DMS153 (cell line): ENCODE measurements around the gene APP.
"Not testable (repeated sequence)": the region's sequence is repeated elsewhere in the genome, so short reads cannot be mapped to it uniquely, and the experiment has no call there.

Source experiments
- DNase-seq: peaks from one replicate; lab custom pipeline; 2025; lab: John Stamatoyannopoulos, UW

The APP gene

DNA sequence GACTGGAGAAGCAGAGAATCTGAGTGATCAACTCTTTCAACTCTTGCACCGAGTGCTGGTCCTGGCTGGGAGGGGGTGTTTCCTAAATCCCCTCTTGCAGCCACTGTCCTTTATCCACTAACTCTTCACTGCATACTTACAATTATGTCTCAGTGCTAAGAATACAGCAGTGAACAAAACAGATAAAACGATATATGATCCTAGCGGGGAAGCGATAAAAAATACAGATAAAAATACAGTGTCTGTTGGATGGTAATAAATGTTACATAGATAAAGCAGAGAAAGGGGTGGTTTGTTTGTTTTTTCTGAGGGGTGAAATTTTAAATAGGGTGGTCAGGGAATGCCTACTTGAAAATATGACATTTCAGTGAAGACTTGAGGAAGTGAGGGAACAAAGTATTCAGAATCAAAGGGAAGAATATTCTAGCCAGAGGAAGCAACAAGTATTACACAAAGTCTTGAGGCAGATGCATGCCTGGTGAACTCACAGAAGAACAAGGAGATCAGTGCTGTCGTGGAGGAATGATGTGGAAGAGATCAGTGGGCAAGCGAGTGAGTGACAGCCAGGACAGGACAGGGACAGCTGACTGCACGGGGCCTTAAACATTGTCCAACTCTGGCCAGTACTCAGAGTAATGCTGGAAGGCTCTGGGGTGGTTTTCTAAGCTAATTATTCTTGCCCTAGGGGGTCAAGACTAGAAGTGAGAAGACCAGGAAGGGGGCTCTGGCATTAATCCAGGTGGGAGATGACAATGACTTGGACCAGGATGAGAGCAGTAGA is 110.0 kb downstream of the APP start:
- DNase-seq = no peak

GRCh38 chr21:26057477-26058170 is 112.9 kb downstream of the APP start:
- DNase-seq = no peak

DNA sequence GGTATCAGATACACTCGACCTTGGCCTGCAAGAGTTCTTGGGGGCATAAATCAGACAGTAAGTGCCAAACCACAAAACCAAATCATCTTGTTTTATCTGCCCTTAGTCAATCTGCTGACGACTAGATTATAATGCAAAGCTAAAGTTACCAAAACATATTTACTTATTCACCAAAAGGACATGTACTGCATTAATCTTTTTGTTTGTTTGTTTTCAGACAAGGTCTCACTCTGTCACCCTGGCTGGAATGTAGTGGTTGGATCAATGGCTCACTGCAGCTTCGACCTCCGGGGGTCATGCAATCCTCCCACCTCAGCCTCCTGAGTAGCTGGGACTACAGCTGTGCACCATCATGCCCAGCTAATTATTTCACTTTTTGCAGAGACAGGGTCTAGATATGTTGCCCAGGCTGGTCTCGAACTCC is 114.7 kb downstream of the APP start:
- no peak for DNase-seq

DNA sequence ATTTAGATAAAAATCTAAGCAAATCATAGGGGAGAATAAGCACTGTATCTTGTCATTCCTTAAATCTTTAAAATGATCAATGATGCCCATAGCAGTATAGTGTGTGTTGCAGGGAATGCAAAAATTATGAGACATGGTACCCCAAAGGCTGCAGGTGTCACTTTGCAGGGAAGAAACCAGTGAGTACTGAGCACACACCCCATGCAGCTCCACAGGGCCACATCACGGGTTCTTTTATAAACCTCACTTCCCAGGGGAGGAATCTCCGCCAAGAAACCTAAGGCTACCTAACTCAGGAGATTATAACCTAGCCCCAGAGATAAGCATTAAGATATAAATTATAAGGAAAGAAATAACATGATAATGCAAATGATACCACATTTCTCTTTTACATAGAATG is 115.6 kb downstream of the APP start:
- no peak for DNase-seq

DNA sequence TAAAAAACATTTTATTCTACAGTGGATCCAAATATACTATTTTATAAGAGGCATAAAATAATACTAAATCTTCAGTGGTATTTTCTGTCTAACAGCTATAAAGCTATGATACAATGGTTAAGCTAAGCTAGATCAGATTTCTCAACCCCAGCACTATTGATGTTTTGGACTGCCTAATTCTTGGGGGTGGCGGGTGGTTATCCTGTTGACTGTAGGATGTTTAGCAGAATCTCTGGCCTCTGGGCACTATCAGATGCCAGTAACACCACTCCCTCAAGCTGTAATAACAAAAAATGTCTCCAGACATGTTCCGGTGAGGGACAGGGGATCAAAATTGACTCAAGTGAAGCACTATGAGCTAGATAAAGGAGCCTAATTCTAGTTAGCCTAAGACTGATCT is 118.5 kb downstream of the APP start:
- no peak for DNase-seq

DNA sequence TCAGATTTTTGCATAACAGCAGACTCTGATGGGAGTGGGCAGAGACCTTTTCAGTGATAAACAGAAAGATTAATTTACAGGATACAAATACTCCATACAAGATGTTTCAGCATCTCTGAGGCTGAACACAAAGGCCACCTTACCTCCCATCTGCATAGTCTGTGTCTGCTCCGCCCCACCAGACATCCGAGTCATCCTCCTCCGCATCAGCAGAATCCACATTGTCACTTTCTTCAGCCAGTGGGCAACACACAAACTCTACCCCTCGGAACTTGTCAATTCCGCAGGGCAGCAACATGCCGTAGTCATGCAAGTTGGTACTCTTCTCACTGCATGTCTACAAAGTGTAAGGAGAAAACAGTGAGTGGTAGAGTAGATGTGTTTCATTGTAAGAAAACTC is 119.7 kb downstream of the APP start:
- DNase-seq = no peak

DNA sequence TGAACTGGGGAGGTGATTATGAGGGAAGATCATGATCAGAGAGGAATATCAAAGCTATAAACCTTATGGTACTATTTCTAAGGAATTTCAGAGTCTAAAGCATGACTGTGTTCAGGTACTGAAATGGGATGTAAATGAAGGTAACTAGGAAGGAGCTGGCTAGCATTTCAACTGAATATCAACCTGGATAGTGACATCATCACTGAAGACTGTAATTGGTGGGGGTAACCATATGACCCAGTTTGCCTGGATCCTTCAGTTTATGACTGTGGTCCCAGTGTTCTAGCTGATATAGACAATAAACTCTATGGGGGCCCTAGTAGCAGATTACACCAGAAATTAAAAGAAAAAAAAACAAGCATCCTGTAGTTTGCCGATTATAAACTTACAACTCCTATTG is 120.8 kb downstream of the APP start:
- no peak for DNase-seq

- no peak for DNase-seq
Measured at GRCh38 chr21:26047279-26047967, 123.1 kb downstream of the APP start.

DNA sequence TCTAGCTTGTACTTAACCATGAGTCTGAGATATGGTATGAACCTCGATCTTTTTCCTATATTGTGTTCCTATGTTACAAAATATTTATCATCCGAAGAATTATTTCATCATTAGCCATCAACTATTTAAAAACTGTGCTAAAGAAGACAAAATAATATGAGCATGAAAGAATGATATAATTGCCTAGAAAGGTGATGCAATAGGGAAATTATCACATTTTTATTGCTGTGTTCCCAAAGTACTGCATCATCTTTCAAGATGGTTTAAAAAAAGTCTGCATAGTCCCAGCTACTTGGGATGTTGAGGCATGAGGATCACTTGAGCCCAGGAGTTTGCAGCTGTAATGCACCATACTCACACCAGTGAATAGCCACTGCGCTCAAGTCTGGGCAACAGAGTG is 126.7 kb downstream of the APP start:
- no peak for DNase-seq

DNA sequence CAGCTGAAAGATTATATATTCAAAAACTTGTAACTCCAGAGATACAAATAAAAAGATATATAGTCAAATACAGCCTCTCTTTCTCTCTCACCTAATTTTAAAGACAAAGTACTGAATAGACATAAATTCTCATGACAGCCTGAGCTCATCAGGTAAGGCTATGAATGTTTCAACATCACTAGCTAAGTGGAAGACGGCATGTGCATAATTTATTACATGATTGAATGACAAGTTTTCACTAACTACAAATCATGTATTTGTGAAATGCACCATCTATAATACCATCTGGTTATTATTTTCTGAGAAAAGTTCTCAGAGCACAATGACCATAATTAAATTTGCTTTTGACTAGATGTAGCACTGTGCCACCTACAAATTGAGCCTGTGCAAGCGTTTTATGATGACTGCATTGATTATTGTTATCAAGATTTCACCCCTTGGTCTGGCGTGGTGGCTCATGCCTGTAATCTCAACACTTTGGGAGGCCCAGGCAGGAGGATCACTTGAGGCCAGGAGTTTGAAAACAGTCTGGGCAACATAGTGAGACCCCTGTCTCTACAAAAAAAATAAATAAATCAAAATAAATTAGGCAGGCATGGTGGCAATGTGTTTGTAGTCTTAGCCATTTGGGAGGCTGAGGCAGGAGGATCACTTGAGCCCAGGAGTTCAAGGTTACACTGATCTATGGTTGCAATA is 128.2 kb downstream of the APP start:
- no peak for DNase-seq

GRCh38 chr21:26041431-26042180 is 129.0 kb downstream of the APP start:
- no peak for DNase-seq

GRCh38 chr21:26036916-26037315 is 133.7 kb downstream of the APP start:
- no peak for DNase-seq

GRCh38 chr21:26032263-26032662 is 138.3 kb downstream of the APP start:
- DNase-seq = no peak

DNA sequence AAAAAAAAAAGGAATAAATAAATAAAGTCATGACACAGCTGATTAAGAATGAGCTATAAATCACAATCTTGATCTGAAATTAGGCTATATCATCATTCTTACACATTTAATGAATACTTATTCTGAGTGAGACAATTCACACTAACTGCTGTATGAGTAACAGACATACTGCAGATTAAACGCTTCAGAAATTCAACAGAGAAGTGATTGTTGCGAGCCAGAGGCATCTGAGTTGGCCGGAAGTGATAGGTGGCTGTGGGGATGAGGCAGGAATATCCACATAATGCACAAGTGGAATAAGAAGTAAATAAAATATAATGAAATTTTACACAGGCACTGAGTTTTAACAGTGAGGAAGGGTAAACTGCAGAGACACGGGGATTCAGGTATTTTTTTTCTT is 142.4 kb downstream of the APP start:
- no peak for DNase-seq

- no peak for DNase-seq
Measured at GRCh38 chr21:26027696-26028095, 142.9 kb downstream of the APP start.

DNA sequence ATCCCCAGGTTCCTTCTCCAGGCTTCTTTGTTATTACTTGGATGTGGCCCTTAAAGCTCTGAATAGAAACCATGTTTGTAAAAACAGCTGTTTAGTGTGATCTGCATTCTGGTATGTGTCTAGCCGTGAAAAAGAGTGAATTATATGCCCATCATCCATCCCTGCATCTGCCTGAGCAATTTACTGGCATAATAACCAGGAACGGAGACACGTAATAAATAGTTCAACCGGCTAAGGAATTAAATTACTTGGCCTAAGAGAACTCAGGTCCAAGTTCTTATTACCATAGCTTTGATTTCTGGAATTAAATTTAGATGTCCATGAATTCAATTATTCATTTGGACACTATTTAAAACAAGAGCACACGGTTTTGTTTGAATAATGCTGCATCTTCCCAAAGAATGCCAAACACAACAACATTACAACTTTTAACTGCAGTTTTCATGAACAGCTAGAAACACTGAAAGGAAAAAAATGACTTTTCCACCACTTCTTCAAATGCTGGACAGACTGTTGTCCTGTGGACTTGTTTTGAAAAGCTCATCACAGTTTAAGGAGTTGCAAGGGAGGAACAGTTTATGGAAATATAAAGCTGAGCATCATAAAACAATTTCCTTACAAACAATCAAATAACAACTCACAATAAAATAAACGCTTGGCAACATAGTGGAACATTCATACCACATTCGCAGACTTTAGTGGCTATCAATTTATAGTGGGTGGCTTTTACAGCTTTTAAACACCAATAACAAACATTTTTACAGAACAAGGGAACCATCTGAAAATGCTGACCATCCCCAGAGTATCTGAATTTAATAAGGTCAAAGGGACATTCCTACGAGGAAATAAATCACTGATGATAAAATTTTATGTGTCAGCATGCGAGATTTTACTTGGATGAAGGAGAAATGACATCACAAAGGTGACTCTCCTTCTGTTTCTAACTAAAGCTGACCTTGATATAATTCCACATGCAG is 144.7 kb downstream of the APP start:
- no peak for DNase-seq

DNA sequence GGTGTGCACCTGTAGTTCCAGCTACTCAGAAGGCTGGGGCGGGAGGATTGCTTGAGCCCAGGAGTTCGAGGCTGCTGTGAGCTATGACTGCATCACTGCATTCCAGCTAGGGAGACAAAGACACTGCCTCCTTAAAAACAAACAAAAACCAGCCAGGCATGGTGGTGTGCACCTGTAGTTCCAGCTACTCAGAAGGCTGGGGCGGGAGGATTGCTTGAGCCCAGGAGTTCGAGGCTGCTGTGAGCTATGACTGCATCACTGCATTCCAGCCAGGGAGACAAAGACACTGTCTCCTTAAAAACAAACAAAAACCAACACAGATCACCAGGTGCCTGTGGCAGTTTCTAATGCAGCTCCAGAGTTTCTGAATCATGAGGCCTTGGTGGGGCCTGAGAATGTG is 147.2 kb downstream of the APP start:
- not testable (repeated sequence) for DNase-seq

DNA sequence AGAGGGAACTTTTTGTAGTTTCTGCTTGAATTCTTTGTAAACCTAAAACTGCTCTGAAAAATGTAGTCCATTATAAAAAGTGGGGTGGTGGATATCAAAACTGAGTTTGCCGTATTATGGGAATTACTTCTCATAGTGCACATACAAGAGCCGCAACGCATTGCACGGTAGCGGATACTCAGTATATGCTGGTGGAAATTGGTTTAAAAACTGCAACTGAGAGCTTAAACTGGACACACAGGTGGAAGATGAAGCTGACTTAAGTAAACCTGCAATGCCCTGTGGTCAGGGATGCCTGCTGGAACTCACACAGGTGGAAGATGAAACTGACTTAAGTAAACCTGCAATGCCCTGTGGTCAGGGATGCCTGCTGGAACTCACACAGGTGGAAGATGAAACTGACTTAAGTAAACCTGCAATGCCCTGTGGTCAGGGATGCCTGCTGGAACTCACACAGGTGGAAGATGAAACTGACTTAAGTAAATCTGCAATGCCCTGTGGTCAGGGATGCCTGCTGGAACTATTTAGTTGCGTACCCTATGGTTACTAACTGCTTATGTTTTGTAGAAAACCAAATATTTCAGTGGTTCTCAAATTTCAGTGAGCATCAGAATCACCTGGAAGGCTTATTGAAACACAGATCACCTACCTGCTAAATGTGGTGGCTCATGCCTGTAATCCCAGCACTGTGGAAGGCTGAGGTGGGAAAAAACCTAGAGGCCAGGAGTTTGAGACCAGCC is 147.8 kb downstream of the APP start:
- not testable (repeated sequence) for DNase-seq

DNA sequence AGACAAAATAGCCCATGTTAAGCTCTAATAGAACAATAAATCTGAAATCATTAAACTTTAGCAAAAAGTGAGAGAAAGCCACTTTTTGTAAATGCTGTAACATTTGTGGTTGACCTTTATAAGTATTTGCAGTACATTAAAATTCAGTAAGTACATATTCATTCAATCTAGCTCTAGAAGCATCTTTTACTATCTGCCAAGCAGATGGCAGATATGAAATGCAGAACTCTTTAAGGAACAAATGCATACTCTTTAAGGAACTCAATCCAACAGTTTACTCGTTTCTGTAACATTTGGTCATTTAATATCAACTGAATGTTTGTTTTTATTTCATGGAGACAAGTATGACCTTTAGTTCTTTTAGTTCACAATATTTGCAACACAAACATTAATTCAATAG is 150.1 kb downstream of the APP start:
- DNase-seq = no peak

DNA sequence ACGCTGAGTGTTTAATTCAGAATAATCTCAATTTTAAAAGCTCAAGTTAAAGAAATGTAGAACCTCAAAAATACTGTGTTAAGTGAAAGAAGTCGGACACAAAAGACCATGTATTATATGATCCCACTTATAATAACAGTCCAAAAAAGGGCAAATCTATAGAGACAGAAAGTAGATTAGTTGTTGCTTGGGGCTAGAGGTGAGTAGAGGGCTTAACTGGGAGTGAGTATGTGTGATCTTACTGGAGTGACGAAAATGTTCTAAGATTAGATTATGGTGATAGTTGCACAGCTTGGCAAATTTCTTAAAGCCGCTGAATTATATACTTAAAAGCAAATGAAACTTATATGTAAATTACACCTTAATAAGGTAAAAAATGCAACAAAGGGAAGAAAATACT is 150.5 kb downstream of the APP start:
- no peak for DNase-seq
